HG03103 (cell line): Measurements from ENCODE around the gene RANBP1.
"Not testable (repeated sequence)": the region's sequence is repeated elsewhere in the genome, so short reads cannot be mapped to it uniquely, and the experiment has no call there.

ENCODE experiments used
- ATAC-seq: cut with Tn5 transposase; IDR thresholded peaks from one replicate; pipeline ENCODE4 v1.9.1; 2021; ENCODE audit warnings: low read depth; ENCODE audit not compliant: unreplicated experiment

The RANBP1 gene

GRCh38 chr22:20115691-20116375 lies at the start of gene RANBP1:
Gene RANBP1 (plus strand): TSS chr22:20116104. CDS start chr22:20116185, 81 bp downstream.
- ATAC-seq, result no peak

- ATAC-seq, result no peak
Measured at GRCh38 chr22:20066617-20067383, 49.1 kb upstream of the RANBP1 start.

DNA sequence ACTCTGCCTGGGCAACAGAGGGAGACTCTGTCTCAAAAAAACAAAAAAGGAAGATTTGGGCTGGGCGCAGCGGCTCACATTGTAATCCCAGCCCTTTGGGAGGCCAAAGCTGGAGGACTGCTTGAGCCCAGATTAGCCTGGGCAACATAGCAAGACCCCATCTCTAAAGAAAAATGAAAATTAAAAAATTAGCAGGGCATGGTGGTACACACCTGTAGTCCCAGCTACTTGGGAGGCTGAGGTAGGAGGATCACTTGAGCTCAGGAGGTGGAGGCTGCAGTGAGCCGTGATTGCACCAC lies 48.6 kb upstream of the RANBP1 start:
- not testable (repeated sequence) for ATAC-seq

- no peak for ATAC-seq
Measured at GRCh38 chr22:20068640-20069039, 47.3 kb upstream of the RANBP1 start.

DNA sequence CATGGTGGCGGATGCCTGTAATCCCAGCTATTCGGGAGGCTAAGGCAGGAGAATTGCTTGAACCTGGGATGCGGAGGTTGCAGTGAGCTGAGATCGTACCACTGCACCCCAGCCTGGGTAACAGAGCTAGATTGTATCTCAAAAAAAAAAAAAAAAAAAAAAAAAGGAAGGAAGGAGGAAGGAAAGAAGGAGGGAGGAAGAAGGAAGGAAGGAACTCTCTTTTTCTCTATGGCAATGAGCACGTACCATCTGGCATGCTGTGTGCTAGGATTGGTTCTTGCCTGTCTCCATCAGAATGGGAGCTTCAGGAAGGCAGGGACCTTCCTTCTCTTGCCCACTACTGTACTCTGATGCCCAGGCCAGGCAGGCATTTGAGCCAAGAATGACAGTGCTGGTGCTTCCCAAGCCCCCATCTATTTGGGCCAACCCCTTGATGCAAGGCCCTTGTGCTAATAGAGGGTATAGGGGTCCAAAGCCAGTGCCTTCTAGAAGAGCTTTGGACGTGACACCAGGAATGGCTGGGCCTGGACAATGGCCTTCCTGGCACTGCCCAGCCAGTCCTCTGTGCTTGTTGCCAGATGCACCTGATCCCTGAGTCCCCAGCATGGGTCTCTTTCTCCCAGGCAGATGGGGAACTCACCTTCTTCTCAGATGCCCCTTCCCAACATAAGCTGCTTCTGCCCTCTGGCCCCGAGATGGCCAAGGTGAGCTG lies 46.4 kb upstream of the RANBP1 start:
- no peak for ATAC-seq

- no peak for ATAC-seq
Measured at GRCh38 chr22:20071524-20071972, 44.4 kb upstream of the RANBP1 start.

DNA sequence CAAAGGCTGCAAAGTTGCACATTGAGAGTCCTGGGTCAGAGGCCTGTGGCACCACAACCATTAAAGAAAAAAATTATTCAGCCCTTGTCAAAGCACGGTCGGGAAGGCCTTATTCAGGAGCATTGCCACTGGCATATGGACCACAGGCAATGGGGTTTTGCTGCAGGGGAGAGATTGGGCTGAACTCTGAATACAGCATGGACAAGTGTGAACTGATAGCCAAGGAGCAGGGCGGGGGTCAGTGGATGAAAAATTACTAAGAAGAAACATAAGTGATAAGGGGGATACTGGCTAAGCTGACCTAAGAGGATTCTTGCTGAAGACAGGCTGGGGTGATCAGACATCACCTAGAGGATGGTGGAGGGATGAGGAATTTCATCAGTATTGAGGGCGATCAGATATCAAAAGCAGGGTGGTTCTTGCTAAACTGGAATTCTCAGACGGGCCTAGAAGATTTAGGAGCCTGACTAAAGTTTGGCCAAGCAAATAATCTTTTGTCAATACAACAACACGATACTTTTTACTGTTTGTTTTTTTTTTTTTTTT lies 39.2 kb upstream of the RANBP1 start:
- ATAC-seq, result no peak

DNA sequence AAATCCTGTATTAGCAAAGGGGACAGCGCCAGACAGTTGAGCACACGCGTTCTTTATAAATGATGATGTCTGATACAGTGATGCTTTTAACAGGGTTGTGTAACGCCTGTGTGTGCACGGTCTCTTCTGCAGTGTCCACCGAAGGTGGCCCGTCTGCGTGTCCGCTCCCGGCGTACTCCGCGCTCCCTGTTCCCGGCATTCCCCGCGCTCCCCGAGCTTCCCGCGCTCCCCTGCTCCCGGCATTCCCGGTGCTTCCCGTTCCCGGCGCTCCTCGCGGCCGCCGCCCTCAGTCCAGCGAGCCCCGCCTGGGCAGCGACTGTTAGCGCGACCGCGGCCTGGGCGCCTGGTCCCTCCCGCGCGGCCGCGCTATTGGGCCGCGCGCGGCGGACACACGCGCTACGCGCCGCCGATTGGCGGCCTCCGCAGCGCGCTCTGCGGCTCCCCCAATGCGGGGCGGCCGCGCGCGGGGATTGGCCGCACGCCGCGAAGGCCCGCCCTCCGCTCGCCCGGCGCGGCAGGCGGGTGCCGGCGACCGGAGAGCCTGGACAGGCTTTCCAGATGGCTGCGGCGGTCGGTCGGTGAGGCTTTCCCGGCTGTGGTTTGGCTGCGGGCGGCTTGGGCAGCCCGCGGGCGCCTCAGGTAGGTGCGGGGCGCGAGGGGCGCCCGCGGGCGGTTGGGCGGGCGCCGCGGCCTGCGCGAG lies 36.0 kb upstream of the RANBP1 start, which contains the start of gene DGCR8:
Gene DGCR8 (plus strand): TSS at position 497 of the 700 bp plus-strand sequence. CDS start 5,723 bp downstream, outside the sequence.
- peak; percentile 69 for ATAC-seq

GRCh38 chr22:20080445-20080775 lies 35.5 kb upstream of the RANBP1 start:
- ATAC-seq, result peak; percentile 54

- no peak for ATAC-seq
Measured at GRCh38 chr22:20080776-20081654, 34.9 kb upstream of the RANBP1 start.

GRCh38 chr22:20083157-20083890 lies 32.6 kb upstream of the RANBP1 start:
- no peak for ATAC-seq

DNA sequence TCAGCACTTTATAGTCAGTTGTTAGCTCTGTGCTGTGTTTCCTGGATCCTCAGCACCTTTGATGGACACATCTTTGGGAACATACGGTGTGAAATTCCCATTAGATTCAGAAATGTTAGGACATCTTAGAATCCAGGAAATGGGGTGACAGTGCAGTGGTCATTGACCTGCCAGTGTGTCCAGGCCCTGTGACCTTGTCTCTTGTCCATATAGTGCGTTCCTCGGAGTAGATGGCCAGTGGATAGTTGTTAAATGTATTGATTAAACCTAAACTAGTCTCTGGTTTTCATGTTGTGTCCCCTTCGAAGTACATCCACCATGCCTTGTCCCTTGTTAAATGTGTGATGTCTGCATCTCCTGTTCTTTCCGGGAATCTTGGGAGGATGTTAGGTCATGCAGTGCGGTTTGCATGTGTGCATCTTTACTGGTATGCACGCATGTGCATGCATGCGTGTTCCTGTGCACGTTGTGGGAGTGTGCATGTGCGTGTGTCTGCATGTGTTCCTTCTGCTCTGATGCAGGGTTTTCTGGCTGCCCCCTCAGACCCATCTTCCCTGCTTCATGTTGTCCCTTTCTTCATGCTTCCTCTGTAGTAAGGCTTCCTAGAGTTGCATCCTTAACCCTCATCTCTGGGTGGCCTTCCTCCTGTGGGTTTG lies 31.9 kb upstream of the RANBP1 start:
- ATAC-seq, result no peak

DNA sequence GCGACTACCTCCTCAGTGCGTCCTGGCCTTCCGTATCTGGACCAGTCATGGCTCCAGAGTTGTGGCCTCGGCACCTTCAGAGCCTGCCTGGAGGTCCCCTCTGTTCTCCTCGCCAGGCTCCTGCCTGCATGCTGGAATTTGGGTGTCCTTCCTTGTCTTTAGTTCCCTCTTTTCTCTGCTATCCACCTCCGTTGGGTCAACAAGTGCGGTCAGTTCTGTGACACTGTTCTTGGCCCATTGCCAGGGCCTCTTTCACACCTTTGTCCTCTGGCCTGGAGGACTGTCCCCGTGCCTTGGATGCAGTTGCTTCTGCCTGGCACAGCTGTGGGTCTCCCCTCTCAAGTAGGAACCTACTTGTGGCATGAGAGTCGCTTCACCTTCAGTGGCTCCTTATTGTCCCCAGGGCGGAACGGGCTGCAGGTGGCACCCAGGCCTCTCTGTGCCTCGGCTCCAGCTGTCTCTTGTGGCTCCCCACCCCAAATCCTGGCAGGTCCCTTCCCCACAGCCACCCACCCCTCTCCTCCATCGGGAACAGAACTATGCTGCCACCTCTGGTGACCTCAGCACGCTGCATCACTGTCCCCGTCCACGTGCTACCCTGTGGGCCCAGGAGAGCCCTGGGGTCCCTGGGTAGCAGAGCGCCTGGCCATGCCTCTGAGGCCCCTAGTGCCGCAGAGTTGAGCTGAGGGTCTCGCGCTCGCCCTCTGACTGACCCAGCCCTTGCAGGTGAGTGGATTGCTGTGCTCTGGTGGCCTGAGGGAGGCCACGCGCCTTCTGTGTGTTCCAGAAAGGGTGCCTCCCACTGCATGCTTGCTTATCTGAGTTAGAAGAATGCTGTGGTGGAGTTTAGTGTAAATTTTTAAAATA lies 31.1 kb upstream of the RANBP1 start:
- no peak for ATAC-seq

GRCh38 chr22:20085651-20086050 lies 30.3 kb upstream of the RANBP1 start:
- no peak for ATAC-seq

- no peak for ATAC-seq
Measured at GRCh38 chr22:20086101-20086599, 29.8 kb upstream of the RANBP1 start.

DNA sequence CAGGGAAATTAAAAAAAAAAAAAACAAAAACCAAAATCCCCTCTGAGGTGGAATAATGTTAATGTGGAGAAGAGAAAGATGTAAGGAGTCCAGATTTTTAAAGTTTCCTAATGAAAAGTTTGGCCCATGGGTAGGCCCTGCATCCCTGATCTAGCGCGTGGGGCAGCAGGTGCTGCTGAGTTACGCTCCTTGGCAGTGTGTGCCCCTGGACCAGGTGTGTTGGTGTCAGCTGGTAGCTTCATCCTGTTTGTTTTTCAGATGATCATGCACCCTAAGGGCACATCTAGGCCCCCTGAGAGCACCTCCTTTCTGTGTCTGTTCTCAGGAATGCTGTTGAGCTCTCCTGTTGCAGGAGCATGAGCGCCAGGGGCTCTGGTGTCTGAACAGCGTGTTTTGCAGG lies 29.1 kb upstream of the RANBP1 start:
- ATAC-seq, result no peak
